ENCODE data around the gene PARD3B.

The PARD3B gene

DNA sequence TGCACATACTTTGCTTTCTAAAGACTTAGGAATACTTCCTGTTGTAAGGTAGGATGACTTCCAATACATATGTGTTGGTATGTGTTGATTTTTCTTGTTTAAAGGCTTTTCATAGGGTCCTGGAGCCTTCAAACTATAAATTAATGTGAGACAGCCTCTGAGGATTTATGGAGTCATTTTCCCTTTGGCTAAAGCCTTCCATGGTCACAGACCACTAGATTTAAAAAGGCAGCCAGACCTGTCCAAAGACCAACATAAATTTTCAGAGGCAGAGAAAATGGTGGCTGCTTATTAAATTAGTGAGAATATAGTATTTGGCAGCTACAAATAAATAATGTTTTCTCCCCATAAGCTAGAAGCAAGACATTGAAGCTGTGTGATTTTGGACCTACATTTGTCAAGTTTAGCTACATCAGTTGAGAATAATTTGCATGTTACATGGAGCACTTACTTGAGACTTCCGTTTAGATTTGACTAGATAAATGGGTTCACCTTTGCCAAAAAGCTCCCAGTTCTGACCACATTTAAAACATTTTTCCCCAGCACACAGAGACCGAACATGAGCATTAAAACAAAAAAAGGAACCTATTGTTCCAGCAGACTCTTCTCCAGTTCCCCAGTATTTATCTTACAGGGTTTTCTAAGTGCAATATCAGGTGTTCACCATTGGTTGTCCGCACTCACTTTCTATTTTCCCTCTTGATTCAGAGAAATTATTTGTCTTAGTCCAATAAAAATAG, 402.9 kb downstream of the PARD3B start:
- DNase-seq (ENCODE audit: low spot score), result no peak

GRCh38 chr2:204948822-204949221, 403.5 kb downstream of the PARD3B start:
- DNase-seq (ENCODE audit: low spot score), result no peak

GRCh38 chr2:204950695-204951346, 405.5 kb downstream of the PARD3B start:
- DNase-seq (ENCODE audit: low spot score), result no peak

DNA sequence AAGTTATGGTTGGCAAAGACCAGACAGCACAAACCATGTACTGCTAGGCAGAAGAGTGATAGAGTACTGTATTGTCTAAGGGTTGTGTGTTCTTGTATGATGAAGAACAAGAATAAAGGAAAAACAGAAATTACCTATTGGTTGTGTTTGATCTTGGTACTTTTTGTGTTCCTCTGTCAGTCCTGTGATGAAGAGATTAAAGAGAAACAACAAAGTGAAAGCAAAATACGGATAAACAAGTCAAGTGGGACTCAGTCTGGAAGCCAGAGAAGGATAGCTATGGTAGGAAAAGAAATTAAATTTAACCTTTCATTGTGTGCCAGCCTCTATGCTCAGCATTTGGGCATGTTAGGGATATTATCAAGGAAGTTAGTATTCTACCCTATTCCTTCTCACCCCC, 413.1 kb downstream of the PARD3B start:
- DNase-seq (ENCODE audit: low spot score), result no peak

DNA sequence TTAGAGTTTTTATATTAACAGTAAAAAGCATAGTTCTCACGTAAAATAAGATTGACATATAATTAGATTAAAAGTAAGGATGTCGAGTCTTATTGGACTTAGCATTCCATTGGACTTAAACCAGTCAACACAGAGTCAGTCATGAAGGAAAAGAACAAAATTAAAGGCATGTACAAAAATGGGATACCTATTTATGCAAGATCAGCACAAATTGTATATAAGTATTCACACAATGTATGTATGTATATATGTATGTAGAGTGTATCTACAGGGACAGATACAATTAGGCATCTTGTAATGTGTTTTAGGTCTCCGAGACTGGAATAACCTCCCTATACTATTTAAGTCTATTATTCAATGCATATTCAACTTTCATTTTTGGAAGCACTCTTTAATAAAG, 419.1 kb downstream of the PARD3B start:
- no peak for DNase-seq (ENCODE audit: low spot score)

DNA sequence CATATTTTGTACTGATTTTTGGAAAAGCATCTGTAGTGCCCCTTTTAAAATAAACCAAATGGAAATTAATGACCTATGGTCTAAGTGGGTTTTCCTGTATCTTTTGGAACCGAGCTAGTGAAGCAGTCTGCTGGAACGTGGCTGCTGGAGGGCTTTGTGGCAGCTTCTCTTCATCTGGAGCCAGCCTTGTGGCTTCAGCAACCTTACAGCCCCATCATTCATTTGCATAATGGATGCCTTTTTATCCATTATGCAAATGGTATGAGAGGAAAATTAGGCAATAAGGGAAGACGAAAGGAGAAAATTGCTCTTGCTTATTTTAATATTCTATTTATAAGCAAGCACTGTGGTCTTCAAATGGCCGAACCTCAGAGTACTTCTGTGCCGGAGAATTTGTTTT, 421.0 kb downstream of the PARD3B start:
- no peak for DNase-seq (ENCODE audit: low spot score)

DNA sequence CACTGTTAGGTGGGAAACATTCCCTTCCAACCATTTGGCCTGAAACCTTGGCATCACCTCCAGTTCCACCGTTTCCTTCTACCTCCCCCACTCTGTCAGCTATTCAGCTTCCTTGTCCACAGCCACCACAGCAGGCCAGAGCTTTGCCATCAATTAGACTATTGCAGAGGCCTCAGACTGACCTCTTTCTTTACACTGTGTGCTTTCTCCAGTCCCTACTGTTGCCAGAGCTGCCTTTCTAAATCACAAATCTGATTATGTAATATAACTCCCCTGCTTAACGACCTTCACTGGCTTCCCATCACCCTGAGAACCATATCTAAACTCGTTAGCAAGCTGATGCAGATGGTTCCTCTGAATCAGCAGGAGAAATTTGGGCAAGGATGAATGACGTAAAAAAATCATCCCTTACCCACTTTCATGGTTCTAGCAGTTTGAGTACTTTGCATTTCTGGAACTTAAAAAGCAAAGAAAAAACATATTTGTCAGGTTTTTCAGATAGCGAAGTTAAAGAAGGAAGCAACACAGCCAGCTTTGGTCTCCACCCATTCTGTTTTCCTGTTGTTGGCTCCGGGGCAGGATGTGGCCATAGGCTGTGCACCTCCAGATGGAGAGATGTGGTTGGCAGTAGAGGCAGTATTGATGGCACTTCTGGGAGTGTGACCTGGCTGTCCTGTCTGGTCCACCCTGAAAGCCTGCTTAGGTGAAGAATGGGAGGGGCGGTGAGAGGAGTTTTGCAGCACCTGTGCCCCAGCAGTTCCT, 422.1 kb downstream of the PARD3B start:
- DNase-seq (ENCODE audit: low spot score), result peak; percentile 3

DNA sequence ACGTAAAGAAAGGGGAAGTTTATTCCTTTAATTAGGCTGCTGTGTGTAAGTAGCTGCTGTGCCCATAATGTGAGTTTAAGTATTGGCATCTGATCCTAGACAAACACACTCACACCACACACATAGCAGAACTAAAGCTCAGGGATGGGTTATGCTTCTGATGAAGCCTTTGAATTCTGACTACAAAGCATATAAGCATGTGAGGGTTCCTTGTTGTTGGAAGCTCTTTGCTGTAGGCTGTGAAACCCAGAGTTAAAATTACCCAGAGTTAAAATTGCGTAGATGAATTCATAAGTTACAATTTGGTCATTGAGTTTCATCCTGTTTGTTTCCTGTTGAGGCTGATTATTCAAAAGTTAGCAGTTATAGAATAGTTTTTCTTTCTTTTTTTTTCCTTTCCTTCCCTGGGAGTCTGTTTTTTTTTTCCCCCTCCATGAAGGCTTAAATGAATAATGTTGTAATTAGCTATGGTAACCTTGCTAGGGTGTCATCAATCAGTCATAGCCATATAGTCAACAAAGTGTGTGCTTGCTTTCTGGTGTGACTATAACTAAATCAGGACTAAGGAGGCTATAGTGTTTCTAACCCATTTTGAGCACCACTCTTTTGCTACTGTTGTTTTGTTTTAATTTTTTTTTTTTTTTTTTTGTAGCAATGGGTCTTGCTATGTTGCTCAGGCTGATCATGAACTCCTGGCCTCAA, 426.1 kb downstream of the PARD3B start:
- no peak for DNase-seq (ENCODE audit: low spot score)

GRCh38 chr2:204972161-204972560, 426.9 kb downstream of the PARD3B start:
- no peak for DNase-seq (ENCODE audit: low spot score)

DNA sequence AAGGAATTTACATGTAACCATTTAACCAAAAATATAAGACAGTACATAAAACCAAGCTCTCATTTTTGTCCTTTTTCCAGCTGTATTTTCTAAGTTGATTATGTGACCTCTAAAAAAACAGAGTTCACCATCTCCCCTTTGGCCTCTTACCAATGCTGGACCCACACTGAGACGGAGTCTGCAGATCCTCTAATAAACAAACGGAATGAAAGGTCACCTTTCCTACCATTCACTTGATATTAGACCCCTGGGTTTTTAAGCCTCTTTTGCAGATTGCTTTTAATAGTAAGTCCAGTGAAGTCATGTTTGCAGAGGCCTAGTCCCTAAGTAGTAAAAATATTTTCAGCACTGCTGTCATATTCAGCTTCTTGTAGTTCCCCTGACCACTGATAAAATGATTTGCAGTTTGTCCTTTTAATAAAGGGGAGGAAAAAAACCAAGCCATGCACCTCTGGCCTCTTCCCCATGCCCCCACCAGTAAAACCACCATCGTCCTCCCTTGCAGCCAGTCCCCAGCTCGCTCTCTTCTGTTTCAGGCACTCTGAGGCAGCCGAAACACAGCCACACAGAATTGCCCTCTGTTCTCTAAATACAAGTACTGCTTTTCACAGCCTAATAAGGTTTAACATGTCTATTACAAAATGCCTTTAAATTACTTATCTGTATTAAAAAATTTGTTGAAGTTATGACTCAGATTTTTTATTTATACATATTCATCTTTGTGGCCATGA, 427.5 kb downstream of the PARD3B start:
- DNase-seq (ENCODE audit: low spot score), result peak; percentile 2

DNA sequence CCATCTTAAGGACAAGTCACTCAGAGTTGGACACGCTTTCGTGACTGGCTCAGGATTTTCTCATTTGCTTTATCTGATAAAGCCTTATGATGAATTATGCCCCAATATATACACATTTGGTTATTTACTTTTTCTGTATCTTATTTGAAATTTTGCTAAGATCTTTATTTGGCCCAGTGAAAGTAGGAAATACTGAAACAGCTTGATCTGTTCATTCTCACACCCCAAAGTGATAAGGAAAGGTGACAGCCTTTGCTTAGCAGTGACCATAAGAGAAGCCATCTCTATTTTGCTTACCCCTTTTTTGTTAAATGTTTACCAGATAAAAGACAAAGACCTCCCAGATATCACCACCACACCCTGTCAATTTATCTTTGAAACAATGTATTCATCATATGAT, 428.3 kb downstream of the PARD3B start:
- DNase-seq (ENCODE audit: low spot score), result no peak

- DNase-seq (ENCODE audit: low spot score), result no peak
Observed at GRCh38 chr2:204974487-204974886, 429.2 kb downstream of the PARD3B start.

GRCh38 chr2:204977914-204978313, 432.6 kb downstream of the PARD3B start:
- DNase-seq (ENCODE audit: low spot score), result no peak

DNA sequence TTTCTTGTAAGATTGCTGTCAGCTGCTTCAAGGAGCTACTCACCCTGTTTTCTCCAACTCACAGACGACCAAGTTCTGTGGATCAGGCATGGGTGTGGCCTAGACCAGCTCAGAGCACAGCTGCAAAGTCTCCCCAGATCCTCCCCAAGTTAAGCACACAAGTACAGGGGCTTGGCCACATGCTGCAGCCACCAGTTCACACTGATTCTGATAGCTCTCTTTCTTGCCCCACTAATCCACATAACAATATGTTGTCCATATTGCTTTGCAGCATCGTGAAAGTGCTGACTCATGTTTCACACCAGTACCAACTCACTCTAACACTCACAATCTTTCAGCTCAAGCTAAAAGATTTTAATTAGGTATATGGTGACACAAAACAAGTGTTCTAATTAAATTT, 437.0 kb downstream of the PARD3B start:
- no peak for DNase-seq (ENCODE audit: low spot score)

- DNase-seq (ENCODE audit: low spot score), result no peak
Observed at GRCh38 chr2:204984518-204984917, 439.2 kb downstream of the PARD3B start.

GRCh38 chr2:204986641-204987040, 441.4 kb downstream of the PARD3B start:
- DNase-seq (ENCODE audit: low spot score), result no peak

DNA sequence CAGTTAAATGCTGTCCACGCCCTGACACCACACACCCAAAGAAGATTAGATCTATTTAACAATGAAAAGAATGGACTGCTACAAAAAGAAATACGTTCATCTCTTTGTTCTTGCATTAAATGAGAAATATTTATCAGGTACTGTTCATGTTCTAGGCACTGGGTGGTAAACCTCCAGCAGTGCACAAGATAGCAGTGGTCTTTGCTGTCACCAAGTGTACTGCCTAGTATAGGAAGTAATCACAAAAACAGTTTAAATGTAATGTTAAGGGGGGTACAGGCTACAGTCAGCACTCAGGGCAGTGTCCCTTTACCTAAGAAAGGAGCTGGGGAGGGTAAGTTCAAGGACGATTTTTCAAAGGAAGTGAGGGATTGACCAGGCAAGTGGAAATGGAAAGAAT, 443.6 kb downstream of the PARD3B start:
- no peak for DNase-seq (ENCODE audit: low spot score)

GRCh38 chr2:204989877-204990276, 444.6 kb downstream of the PARD3B start:
- no peak for DNase-seq (ENCODE audit: low spot score)

DNA sequence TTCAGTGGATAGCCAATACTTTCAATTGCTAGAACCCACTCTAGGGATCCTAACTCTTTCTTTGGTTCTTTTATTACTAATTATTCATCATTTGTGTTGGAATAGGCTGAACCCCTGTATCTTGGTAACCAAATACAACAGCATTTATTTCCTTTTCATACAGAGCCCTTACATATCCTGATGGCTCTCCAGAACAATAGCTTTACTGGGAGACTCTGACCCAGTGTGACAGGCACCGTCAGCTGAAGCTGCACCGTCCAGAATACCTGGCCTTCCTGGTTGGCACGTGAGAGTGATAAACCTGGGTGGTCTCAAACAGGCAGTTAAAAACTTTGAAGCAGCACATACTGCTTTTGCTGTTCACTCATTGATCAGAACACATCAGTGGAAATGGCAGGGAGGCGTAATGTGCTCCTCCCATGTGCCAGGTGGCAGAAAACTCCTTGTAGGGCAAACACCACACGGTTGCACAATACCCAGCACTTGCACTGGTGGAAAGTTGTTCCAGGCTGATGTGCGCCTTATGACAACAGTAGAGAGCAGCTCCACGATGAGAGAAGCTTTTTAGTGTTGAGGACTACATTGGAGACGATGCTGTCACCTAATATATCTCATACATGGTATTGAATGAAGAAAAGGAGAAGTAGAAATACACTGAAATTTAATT, 456.2 kb downstream of the PARD3B start:
- no peak for DNase-seq (ENCODE audit: low spot score)

DNA sequence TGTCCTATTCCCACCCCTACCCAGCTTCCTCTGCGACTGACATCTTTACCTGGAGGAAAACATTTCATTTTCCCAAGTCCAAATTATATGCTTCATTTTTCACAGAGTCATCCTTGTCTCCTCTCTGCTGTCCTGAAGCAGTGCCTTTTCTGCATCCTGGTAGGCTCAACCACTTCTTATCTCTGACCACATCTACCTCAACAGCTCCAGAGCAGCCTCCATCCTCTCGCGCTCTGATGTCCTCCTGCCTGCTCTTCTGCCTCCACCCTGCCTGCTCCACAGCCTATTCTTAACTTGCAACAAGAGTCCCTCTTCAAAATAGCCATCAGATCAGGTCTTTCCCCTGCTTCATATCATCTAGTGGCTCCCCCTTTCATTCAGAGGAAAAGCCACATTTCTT, 457.1 kb downstream of the PARD3B start:
- no peak for DNase-seq (ENCODE audit: low spot score)

DNA sequence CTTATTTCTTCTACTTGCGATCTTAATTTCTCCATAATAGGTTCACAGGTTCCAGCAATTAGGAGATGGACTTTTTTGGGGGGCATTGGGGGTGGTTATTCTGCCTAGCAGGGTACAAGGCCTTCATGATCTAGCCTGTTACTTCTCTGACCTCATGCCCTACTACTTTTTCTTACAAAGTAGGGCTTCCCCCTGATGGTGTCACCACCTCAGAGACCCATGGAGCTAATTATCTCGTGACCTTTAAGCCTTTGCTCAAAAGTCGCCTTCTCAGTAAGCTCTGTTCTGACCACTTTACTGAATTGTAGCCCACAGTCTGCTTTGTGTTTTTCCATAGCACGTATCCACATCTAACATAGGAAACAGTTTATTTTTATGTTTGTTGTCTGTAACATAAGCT, 458.0 kb downstream of the PARD3B start:
- no peak for DNase-seq (ENCODE audit: low spot score)
